ENCODE measurements around the gene DCST1. TPM values are rescaled to one million over a fixed set of nuclear protein-coding genes. Genes with fewer than 3 reads are reported as not detected.

DCST1 gene
- polyA plus RNA-seq, 3 donors: not detected

DNA sequence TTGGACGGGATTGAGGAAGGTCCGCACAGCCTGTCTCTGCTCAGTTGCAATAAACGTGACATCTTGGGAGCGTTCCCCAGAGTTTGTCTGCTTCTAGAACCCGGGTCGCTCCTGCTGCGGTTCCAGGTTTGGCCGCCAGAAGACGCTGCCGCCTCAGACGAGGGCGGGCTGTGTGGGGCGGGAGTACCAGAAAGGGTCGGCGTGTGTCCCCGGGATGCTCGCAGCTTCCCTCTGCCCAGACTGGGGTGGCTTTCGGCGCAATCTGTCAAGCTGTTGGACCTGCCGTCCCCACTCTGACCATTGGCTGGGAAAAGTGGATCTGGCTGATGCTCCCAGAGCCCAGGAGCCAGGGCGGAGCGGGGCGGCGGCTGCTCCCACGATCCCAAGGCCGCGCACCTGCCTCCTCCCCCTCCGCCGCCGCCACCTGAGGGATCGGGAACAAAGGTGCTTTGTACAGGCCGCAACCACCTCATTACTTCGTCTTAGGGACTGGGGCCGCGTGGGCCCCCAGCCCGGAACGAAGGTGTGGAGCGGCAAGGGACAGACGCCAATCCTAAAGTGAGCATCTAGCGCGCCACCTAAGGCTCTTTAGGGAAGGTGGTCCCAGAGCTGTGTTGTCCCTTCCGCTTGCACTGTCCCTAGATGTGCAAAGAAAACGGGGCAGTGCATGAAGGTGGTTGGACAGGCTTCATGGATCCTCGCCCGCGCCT, 29.2 kb downstream of the DCST1 start:
- 5 to 23% (median 21%) methylated on average over 46 of the region's 46 CpGs for WGBS, 3 donors
- H3K27ac ChIP-seq (ENCODE audit: low read depth, low read length): no peak overlapping the region

DNA sequence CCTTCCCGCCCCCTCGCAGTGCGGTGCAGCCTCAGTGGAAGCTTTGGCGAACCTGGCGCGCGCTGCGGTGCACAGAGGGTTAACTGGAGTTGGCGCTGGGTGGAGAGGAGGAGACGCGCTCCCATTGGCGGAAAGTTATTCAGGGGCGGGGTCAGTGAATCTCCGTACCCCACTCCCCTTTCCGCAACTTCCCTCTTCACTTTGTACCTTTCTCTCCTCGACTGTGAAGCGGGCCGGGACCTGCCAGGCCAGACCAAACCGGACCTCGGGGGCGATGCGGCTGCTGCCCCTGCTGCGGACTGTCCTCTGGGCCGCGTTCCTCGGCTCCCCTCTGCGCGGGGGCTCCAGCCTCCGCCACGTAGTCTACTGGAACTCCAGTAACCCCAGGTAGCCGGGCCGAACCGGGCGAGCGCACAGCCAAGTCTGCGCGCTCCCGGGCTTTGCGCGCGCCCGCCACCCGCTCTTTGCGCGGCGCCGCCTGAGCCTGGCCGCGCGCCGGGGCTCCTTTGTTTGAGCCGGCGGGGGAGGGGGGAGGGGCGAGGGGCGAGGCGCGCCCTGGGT, 30.0 kb downstream of the DCST1 start, which contains the start of gene EFNA4:
Gene EFNA4, plus strand, starts transcription at position 191 of the 561 bp plus-strand sequence. Its CDS starts 84 bp downstream, at position 275.
- 0 to 1% (median 1%) methylated on average over 40 to 51 of the region's 57 CpGs for WGBS, 3 donors
- H3K27ac ChIP-seq (ENCODE audit: low read depth, low read length): no peak within 1 kb of the TSS

DNA sequence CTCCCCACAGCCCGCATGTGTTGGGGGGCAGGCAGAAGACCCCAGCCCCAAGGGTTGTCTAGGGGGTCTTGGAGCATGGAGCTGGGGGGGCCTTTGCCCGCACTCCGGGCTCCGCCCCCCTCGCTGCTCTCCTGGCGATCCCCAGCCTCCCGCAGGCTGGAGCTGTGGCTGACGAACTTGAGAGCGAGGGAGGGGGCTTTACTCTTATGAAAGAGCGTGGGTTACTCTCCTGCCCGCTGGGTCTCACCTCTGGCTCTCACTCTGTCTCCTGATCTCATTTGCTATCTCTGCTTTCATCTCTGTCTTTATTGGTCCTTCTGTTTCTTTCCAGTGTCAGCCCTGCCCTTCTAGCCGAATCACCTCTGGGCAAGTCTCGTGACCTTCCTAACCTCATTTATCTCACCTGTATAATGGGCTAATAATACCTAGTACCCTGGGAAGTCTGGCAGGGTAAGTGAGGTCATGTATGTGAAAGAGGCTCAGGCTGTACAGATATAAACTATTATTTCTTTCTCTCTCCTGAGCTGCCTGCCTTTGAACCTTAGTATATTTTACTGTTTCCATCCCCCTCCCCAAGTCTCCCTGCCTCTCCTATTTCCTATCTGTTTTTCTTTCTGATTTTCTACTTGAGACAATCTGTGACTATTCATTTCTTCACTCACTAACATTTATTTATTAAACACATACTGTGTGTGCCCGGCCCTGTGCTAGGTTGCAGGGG, 30.6 kb downstream of the DCST1 start:
- no peak overlapping the region for H3K27ac ChIP-seq (ENCODE audit: low read depth, low read length)
- 6 to 16% (median 15%) methylated on average over 13 to 14 of the region's 14 CpGs for WGBS, 3 donors

DNA sequence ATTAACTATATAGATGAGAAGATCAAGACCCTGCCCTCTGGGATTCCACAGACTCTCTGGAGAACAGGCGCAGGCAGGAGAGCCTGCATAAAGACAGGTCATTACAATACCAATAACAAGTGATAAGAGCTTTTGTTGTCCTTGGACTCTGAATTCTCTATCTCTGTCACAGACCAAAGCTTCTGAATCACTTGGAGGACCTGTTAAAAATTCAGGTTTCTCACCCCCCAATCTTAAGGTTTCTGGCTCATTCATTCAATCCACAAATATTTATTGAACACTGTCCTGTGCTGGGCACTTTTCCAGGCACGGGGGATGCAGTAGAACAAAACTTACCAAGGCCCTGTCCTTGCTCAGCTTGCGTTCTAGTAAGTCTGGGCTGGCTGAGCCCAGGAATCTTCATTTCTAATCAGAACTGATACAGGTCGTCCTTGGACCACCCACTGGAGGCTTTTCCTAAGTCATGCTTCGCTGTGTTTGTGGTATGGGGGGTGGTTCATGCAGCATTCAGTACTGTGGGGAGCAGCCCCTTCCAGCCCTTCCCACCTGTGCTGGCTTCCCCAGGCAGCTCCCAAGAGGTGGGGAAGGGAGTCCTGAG, 31.3 kb downstream of the DCST1 start:
- WGBS, 3 donors: 48 to 87% (median 79%) methylated on average over 5 of the region's 5 CpGs
- no peak overlapping the region for H3K27ac ChIP-seq (ENCODE audit: low read depth, low read length)

DNA sequence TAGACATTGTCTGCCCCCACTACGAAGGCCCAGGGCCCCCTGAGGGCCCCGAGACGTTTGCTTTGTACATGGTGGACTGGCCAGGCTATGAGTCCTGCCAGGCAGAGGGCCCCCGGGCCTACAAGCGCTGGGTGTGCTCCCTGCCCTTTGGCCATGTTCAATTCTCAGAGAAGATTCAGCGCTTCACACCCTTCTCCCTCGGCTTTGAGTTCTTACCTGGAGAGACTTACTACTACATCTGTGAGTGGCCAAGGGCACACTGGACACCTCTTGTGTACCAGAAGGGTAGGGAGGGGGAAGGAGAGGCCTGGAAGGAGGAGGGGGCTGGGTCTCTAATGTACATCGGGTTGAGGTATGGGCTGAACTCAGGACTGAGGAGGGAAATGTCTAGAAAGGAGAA, 33.2 kb downstream of the DCST1 start:
- WGBS, 3 donors: 87 to 88% (median 88%) methylated on average over 8 of the region's 8 CpGs
- H3K27ac ChIP-seq (ENCODE audit: low read depth, low read length): no peak overlapping the region

DNA sequence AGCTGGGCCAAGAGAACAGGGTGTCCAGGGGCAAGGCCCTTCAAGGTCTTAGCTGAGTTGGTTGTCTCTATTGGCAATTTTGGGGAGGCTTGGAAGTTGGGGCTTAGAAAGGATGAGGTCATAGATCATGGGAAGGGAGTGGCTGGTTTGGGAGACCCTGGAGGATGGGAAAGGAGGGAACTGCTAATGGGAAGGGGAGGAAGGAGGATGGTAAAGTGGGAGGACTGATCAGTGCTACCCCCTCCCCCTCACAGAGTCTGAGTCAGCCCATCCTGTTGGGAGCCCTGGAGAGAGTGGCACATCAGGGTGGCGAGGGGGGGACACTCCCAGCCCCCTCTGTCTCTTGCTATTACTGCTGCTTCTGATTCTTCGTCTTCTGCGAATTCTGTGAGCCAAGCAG, 35.0 kb downstream of the DCST1 start:
- 90 to 96% (median 93%) methylated on average over 2 to 3 of the region's 3 CpGs for WGBS, 3 donors
- no peak overlapping the region for H3K27ac ChIP-seq (ENCODE audit: low read depth, low read length)

DNA sequence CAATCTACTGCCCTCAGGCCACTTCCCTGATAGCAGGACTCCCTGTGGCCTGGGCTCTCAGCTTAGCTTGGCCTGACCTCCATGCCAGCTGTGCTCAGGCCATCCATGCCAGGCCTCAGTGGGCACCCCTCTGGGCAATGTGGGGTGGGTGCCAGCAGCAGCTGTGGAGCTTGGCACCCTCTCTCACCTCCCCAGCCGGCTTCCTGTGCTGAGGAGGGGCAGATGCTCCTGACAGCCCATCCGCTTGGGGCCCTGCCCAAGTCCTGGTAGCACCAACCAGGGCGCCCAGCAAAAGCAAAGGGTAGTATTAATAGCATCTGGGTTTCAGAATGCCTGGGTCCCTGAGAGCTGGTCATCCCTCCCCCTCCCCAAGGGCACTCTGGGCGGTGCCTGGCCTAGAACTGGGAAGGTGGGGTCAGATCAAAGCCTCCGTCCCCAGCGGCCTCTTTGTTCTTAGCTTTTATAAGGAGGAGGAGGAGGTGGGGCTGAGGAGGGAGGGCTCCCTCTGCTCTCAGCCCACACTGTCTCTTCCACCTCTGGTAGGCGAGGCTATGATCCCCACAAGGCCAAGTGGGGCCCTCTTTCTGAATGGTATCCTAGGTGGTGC, 36.0 kb downstream of the DCST1 start:
- H3K27ac ChIP-seq (ENCODE audit: low read depth, low read length): no peak overlapping the region
- 73 to 81% (median 76%) methylated on average over 4 to 7 of the region's 7 CpGs for WGBS, 3 donors

DNA sequence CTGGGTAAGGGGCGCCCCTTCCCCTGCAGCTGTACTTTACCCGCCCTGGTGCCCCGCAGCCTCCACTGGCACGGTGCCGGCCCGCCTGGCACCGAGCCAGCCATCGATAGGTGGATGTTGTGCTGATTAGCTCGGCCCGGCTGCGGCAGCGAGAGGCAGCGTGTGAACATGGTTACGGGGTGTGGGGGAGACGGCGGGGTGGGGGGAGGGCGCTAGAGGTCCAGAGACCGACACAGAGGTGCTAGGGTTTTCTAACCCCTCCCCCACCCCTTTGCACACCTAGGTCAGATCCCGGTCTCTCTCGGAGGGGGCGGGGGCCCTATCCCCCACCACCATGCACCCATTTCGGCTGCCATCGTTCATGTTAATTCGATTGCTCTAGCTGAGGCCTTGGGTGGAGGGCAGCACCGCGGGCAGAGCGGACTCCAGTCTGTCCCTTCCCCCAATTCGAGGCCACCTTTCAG, 36.6 kb downstream of the DCST1 start:
- H3K27ac ChIP-seq (ENCODE audit: low read depth, low read length): no peak overlapping the region

DNA sequence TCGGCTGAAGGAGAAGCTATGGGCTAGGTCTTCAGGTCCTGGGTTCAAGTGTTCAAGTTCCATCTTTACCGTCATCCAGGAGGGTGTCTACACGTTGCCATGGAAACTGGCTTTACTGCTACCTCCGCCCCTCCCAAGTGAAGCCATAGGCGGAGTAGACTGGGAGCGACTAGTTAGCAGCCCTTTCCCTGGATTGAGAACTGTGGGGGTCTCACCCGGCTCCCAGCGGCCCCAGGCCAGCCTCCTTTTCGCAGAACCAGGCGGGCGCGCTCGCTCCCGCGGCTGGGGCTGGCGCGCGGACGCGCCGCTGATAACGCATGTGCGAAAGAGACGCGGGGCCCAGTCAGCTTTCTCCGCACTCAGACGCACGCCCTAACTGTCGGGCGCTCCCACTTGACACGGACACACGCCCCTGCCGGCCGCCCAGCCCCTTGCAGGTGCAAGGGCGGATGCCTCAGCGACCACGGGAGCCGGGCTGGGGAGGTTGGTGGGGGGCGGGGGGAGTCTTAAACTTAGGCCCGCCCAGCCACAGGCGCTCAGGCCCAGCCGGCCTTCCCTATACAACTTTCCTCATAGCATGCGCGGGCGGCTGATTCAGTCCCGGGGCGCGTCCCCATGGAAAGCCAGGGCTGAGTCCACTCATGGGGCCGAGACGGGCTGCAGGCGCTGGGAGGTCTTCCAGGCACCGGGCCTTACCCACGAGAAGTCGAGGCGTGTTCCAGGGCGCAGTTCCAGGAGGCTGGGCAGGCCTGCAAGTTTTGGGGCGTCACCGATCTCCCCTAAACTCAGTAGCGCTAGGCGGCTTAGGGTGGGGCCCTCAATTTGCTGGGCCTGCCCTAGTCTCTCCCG, 37.3 kb downstream of the DCST1 start:
- no peak overlapping the region for H3K27ac ChIP-seq (ENCODE audit: low read depth, low read length)
- WGBS, 3 donors: 5 to 8% (median 5%) methylated on average over 61 of the region's 61 CpGs

More for the DNA sequence above, 36.6 kb downstream of the DCST1 start:
- 23 to 53% (median 51%) methylated on average over 28 of the region's 28 CpGs for WGBS, 3 donors

DNA sequence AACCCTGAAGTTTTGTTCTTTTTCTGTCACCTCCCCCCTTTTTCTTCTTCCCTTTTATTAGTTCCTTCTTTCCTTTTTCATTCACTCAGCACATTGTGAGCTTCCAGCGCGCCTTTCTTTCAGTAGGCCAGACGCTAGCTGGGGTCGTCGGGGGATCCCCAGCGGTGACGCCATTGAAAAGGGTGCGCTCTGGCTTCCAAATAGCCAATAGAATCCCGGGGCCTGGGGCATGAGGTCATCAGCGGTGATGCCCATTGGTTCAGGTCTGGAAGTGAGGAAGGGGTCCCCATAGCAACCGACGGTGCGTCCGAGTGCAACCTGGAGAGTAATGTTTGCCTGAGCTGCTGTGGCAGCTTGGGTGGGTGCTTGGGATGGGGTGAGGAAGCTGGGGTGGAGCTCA, 38.1 kb downstream of the DCST1 start:
- no peak overlapping the region for H3K27ac ChIP-seq (ENCODE audit: low read depth, low read length)
- 67 to 73% (median 73%) methylated on average over 14 of the region's 14 CpGs for WGBS, 3 donors

DNA sequence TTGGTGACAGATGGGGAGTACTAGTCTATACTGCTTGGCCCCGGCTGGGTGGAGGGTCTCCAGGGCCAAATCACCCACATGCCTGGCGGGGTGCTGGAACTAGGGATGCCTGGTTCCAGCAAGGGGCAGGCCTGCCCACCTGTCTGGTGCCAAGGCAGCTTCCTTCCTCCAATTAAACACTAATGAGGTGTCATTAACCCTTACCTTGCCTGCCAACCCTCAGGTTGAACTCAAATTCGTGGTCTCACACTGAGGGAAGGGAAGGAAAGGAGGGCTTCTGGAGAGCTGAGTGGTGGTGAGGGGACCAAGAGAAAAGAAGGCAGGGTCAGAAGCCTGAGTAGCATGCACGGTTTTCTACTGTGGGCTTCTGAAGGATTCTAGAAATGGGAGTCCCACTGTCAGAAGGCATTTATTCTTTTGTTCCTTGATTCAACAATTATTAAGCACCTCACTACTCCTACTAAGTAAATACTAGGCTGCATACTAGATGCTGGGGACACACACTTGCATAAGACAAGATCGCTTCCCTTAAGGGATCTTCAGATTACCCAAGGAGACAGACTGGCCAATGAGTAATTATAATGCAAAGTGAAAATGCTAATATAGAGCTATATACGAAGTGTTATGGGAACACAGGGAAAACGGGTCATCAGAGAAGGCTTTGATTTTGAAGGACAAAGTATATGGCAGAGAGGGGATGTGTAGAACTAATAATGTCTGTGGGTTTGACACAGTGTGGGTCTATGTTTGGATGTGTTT, 39.1 kb downstream of the DCST1 start:
- H3K27ac ChIP-seq (ENCODE audit: low read depth, low read length): no peak overlapping the region
- 62 to 76% (median 69%) methylated on average over 7 of the region's 7 CpGs for WGBS, 3 donors

DNA sequence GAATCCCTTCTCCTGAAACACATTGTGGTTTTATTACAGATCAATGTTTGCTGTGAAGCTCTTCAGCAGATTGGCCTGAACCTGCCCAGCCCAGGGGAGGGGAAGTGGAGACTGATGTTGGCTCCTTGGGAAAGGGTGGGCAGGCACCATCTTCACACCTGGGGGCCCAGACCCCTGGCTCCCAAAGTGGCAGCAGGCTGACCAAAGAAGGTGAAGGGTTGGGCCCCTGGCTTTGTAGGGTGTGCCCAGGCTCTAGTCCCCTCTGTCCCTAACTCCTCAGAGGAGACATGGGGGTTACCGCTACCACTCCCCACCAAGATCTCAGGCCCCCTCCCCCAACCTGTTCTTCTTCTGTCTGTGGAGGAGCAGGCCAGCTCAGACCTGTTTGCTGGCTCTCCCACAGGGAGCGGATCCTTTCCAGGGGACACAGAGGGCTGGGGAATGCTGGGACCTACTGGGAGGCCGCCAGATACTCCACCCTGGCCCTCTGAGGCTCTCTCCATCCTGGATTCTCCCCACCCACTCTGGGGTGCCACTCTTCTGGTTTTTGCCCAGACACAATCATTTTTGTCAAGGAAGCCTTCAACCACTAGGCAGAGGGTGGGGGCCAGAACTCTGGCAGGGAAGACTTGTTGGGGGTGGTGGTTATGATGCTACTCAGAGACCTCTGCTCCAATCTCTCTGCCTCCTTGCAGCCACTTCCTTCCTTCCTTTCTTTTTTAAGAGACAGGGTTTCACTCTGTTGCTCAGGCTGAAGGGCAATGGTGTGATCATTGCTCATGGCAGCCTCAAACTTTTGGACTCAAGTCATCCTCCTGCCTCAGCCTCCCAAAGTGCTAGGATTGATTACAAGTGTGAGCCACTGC, 40.0 kb downstream of the DCST1 start:
- 83 to 95% (median 94%) methylated on average over 3 of the region's 3 CpGs for WGBS, 3 donors

DNA sequence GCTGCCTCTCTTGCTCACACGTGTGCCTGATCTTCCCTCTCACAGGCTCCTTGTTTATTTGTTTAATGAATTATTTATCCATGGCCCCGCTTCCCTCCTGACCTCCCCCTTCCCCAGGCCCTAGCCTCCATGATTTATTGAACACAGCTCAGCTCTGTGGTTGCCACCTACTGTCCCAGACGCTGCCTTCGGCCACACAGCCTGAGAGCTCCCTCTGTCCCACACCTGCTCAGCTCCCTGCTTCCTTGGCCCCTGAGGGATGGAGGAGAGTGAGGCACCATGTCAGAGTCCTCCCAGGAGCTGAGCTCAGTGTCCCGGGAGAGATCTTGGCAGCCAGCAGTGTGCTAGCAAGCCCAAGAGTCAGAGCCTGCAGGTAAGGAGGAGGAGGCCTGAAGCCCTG, 41.9 kb downstream of the DCST1 start:
- no peak overlapping the region for H3K27ac ChIP-seq (ENCODE audit: low read depth, low read length)
- WGBS, 3 donors: 54 to 80% (median 76%) methylated on average over 5 of the region's 5 CpGs

More for the DNA sequence above, 40.0 kb downstream of the DCST1 start:
- no peak overlapping the region for H3K27ac ChIP-seq (ENCODE audit: low read depth, low read length)

DNA sequence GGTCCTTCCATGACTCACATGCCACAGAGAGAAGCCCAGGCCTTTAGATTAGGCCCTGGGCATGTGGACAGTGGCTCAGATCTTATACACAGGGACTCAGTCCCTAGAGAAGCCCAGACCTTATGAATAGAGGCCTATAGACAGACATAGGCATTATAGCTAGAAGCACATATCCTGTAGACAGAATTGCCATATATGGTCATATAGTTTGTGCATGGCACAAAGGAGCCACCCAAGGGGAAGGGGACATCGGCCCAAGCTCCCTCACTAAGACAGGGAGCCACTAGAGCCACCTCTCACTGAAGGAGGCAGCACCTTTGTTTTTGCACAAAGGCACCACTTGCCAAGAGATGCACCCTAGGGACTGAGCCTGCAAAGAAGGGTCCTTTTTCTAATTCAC, 42.7 kb downstream of the DCST1 start:
- no peak overlapping the region for H3K27ac ChIP-seq (ENCODE audit: low read depth, low read length)
- WGBS, 3 donors: 74 to 78% (median 74%) methylated on average over 1 of the region's 1 CpG

DNA sequence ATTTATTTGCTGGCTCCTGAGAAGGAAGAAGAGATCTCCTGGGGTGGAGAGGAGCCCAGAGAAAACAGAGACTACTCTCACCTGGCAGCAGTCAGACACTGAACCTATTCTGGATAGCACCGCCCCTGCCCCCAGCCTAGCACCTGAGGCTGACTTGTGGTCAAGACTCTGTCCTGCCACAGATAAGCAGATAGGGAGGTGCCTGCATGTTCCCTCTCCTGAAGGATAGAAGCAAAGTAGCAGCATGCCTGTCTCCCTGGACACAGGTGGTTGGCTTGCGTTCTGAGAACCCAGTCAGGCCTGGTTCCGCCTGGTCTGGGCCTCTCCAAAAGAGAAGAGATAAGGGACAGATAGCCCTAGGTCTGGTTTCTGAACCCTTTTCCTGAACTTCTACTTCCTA, 43.7 kb downstream of the DCST1 start:
- 86 to 91% (median 87%) methylated on average over 3 of the region's 3 CpGs for WGBS, 3 donors
- no peak overlapping the region for H3K27ac ChIP-seq (ENCODE audit: low read depth, low read length)

DNA sequence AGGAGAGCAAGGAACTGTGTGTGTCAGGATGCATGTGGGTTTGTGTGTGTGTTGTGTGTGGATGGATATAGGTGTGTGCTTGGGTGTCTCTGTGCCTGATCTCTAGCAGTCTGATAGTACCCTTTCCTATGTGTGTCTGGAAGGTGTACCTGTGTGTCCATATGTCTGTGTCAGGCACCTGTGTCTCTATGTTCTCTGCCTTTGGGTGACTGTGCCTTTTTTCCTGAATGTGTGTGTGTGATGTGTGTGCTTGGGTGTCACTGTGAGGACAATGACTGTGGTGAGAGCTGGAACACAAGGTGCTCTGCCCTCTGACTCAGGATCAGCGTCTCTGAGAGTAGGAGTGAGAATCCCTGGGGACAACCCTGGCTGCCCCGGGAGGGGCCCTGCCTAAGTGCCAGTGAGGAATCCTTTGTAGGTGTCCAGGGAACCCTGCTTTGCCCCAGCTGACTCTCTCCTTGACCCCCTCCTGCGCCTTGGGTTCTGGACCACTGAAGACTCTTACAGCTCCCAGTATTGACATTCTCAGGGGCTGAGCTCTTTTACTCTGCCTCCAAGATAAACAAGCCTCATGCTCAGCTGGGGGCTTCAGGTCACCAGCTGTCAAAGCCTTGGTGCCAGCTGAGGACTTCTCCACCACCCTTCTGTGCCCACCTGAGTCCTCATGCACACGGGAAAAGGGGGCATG, 44.3 kb downstream of the DCST1 start:
- no peak overlapping the region for H3K27ac ChIP-seq (ENCODE audit: low read depth, low read length)
- 66 to 78% (median 75%) methylated on average over 4 of the region's 4 CpGs for WGBS, 3 donors
